ENCODE measurements around the gene SMYD4.
"Not testable (repeated sequence)": the region's sequence is repeated elsewhere in the genome, so short reads cannot be mapped to it uniquely, and the experiment has no call there.

SMYD4 gene

GRCh38 chr17:1755252-1755826 lies 74.4 kb downstream of the SMYD4 start:
- no peak for DNase-seq (ENCODE audit: low read depth in 2 of 3, low spot score in 1 of 3)

- no peak for DNase-seq (ENCODE audit: low read depth in 2 of 3, low spot score in 1 of 3)
These were observed 75.1 kb downstream of the SMYD4 start for GRCh38 chr17:1754430-1755112.

GRCh38 chr17:1753767-1754429 lies 75.8 kb downstream of the SMYD4 start:
- no peak for DNase-seq (ENCODE audit: low read depth in 2 of 3, low spot score in 1 of 3)

- no peak for DNase-seq (ENCODE audit: low read depth in 2 of 3, low spot score in 1 of 3)
These were observed 77.1 kb downstream of the SMYD4 start for GRCh38 chr17:1752425-1753262.

DNA sequence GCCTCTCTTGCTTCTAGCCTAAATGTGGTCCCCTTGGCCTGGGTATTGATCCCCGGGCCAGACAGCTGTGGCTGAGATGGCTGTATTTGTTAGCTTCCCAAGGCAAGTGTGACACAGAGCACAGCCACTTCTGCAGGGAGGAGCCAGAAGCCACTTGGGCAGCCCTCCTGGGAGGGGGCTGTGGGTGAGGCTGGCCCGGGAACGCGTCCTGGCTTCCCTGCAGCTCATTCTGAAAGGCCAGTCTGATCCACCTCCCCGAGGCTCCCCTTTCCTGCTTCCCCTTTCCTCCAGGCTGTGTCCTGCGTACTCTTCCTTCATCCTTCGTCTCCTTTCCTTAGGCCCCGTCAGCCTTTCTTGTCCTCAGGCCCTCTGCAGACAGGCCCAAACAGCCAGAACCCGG lies 79.1 kb downstream of the SMYD4 start:
- DNase-seq (ENCODE audit: low read depth in 2 of 3, low spot score in 1 of 3) = no peak

- no peak for DNase-seq (ENCODE audit: low read depth in 2 of 3, low spot score in 1 of 3)
These were observed 82.6 kb downstream of the SMYD4 start for GRCh38 chr17:1746975-1747543.

DNA sequence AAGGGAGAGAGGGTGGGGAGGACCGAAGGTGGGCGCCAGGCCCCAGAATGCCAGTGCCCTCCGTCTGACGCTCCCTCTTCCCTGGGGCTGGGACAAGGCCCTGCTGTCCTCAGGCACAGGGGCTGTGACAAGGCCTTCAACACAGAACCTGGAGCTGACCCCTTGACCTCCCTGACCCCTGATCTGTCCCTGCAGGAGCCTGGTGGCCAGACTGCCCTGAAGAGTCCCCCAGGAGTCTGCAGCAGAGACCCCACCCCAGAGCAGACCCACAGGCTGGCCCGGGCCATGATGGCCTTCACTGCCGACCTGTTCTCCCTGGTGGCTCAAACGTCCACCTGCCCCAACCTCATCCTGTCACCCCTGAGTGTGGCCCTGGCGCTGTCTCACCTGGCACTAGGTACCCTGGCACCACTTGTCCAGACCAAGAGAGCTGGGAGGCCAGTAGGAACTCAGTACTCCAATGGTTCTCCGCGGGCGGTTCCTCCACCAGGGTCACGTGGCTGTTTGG lies 84.1 kb downstream of the SMYD4 start:
- DNase-seq (ENCODE audit: low read depth in 2 of 3, low spot score in 1 of 3) = no peak

DNA sequence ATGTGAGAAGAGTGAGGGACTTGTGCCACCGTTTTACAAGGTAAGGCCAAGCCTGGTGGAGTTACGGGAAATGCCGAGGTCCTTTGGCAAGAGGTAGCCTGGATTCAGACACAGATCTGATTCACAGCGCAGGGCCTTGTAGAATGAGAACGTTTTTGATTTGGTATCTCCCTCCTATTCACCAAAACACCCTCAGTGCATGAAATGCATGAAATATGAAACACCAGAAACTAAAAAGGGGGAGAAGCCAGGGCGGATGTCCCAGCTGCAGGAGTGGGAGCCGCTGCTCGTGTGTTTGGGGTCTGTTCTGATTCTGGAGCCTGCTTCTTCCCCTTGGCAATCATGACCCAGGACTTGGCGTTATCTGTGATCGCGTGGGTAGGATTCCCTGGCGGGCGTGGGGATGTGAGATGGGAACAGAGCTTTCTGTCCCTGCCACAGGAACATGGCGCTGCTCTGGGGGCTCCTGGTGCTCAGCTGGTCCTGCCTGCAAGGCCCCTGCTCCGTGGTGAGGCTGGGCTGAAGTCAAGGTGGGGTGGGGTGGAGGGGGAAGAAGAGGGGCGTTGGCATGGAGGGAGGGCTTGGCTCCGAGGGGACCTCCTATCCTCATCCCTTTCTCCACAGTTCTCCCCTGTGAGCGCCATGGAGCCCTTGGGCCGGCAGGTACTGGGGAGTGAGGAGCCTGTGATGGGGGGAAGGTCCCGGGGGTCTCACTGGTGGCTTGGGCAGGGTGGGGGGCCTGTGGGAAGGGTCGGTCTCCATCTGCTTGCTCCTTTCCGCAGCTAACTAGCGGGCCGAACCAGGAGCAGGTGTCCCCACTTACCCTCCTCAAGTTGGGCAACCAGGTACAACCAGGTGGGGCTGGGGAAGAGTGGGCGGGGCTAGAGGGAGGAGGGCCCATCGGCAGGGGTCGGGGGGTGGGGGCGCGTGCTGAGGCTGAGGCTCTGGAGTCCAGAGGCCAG lies 84.9 kb downstream of the SMYD4 start:
- DNase-seq (ENCODE audit: low read depth in 2 of 3, low spot score in 1 of 3) = no peak

DNA sequence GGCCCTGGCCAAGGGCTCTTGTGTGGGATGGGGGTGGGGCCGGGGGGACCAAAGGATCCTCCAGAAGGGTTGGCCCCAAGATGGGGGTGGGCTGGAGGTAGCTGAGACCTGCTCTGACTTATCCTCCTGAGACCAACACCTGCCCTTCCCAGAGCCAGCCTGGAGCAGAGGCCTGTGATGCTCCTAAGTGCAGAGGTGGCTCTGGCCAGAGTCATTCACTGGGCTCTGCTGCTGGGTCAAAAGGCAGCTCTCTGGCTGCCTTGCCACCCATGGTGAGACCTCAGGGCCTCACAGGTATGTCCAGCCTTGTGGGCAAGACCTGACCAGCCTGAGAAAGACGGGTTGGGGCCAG lies 86.6 kb downstream of the SMYD4 start:
- DNase-seq (ENCODE audit: low read depth in 2 of 3, low spot score in 1 of 3) = no peak

DNA sequence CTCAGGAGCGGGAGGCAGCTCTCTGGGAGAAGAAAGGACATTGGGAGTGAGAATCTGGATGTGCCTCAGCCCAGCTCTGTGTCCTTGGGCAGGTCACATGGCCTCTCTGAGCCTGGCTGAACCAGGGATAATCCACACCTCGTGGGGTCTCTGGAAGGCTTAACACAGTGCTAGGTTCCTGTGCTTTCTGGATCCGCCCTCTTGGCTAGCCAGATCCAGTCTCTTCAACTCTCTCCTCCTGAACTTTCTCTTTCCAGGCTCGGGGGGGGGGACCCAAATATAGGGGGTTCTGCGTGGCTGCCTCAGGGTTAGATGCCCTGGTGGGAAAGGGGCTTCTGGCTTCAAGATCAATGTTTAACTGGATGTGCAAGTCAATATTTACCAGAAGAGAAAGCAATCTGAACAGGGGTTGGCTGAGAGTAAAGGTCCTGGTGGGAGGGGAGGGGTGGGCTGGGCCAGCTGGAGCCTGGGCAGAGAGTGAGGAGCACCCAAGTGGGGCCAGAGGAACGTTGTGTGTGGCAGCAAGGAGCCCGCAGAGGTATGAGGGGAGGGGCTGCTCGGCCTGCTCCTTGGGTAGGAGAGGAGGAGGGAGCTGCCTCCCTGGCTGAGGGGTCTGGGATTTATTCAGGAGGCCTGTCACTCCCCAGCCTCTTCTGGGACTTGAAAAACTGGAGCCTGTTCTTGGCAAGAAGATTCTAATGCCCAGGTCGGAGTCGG lies 87.2 kb downstream of the SMYD4 start, which contains the start of gene SERPINF2:
SERPINF2 (plus strand) TSS at position 501 of the 717 bp plus-strand sequence. CDS start 2,125 bp downstream, outside the sequence.
- DNase-seq (ENCODE audit: low read depth in 2 of 3, low spot score in 1 of 3) = no peak

DNA sequence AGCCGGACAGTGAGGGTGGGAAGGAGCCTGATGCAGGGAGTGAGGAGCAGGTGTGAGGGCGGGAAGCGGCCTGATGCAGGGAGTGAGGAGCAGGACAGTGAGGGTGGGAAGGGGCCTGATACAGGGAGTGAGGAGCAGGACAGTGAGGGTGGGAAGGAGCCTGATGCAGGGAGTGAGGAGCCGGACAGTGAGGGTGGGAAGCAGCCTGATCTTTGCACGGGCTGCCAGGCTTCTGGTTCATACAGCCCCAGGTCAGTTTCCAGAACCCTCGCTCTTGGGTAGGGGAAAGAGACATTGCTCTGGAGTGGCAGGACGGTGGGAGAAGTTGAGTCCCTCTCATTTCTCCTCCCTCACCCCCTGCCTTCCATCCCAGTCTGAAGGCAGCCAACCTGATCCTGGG lies 87.8 kb downstream of the SMYD4 start:
- DNase-seq (ENCODE audit: low read depth in 2 of 3, low spot score in 1 of 3) = not testable (repeated sequence)

- no peak for DNase-seq (ENCODE audit: low read depth in 2 of 3, low spot score in 1 of 3)
These were observed 92.0 kb downstream of the SMYD4 start for GRCh38 chr17:1737531-1738291.

- peak in 2 of 3 donors; percentile 39 to 67 for DNase-seq (ENCODE audit: low read depth in 2 of 3, low spot score in 1 of 3)
These were observed 93.1 kb downstream of the SMYD4 start for GRCh38 chr17:1736348-1737281.

DNA sequence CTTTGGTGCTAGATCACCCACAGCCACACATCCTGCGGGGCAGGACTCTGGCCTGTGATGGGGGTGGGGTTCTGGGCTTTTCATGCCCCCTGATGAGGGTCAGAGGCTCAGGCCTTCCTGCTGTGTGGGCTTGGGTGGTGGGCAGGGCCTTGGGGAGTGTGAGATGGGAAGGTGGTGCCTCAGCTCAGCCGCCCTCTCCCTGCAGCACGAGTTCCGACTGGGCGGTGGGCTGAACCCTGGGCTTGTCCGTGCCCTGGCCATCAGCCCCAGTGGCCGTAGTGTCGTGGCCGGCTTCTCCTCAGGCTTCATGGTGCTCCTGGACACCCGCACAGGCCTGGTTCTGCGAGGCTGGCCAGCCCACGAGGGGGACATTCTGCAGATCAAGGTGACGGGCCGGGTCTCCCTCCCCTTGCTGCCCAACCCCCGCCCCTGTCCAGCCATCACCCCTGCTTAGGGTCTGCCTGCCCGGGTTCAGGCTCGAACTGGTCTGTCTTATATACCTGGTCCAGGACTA lies 93.8 kb downstream of the SMYD4 start:
- no peak for DNase-seq (ENCODE audit: low read depth in 2 of 3, low spot score in 1 of 3)

DNA sequence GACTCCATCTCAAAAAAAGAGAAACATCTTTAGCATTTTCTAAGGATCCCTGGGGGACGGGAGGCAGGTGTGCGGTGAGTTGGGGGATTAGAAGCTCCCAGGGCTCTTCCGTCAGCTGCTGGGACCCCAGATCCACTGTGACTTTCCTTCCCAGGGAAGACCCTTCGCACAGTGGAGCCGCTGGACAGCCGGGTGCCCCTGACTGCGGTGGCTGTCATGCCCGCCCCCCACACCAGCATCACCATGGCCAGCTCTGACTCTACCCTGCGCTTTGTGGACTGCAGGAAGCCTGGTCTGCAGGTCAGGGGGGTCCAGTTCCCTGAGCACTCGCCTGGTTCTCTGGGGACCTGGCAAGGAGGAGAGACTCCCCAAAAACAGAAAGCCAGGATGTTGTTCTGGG lies 94.3 kb downstream of the SMYD4 start:
- no peak for DNase-seq (ENCODE audit: low read depth in 2 of 3, low spot score in 1 of 3)

GRCh38 chr17:1733759-1734158 lies 95.9 kb downstream of the SMYD4 start:
- no peak for DNase-seq (ENCODE audit: low read depth in 2 of 3, low spot score in 1 of 3)

GRCh38 chr17:1732833-1733321 lies 96.8 kb downstream of the SMYD4 start:
- no peak for DNase-seq (ENCODE audit: low read depth in 2 of 3, low spot score in 1 of 3)

Measured in stimulated activated CD4-positive, alpha-beta T cell treated with anti-CD3 and anti-CD28 coated beads, Interleukin-12 subunit alpha, Interleukin-12 subunit beta, amount 100 ng/mL, for 48 hours (primary cell).